ENCODE results near the gene C1QTNF1. TPM values are rescaled to one million over a fixed set of nuclear protein-coding genes. Genes with fewer than 3 reads are reported as not detected.

C1QTNF1 gene
- total RNA-seq, 2 experiments from 2014 or later = 0.13 to 0.14 TPM

DNA sequence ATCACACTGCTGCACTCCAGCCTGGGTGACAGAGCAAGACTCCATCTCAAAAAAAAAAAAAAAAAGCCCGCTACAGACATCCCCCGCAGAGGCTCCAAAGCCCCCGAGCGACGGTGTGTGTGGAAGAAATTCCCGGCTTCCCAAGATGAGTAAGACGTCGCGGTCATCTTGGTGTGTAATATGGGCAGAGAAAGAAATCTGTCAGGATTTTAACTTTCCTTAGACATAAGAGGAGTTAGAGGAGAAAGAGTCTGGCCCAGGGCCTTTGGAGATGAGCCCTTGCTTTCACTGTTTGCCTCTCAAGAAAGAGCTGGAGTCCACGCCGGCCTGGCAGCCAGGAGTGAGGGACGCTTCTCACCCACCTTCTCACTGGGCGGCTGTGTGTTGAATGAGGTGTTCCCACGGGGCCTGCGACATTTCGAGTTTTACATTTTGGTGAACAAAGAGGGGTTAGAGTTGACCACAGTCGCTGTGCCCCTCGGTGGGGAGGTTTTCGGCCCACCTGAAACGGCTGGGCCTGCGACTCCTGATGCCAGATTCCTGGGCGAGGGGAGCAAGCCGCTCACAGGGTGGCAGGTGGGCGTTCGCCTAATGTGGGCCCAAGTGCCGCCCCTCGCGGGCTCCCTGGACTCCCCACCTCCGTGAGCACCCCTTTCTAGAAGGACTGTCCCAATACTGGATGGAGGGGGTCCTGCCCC is 17.9 kb downstream of the C1QTNF1 start:
- no peak overlapping the region for H3K27ac Mint-ChIP-seq
- POLR2A ChIA-PET = interaction anchor here (0.7 kb wide), 1 partner anchor 90 kb away, joined by 3 read pairs; no protein-coding TSS in a partner anchor
- DNase-seq (no peak), ATAC-seq (no peak)
- H3K4me1 Mint-ChIP-seq (ENCODE audit: low read depth) = no peaks in the 10 kb centered on the region
- peaks cover 6% of the 10 kb centered on the region for H3K27me3 Mint-ChIP-seq
- CTCF ChIA-PET = interaction anchor here (0.7 to 2.7 kb wide), 23 partner anchors 9 to 377 kb away, joined by 3 to 17 read pairs (median 4); no protein-coding TSS in a partner anchor
- intact Hi-C loops (cut with micrococcal nuclease) = loop anchor here (10.0 kb wide), 1 partner anchor 353 kb away; no protein-coding TSS in a partner anchor
- TF ChIP-seq CTCF (IDR thresholded peaks at IDR 0.05) = no peak
- H3K4me3 Mint-ChIP-seq = no peak overlapping the region
- no peaks in the 10 kb centered on the region for H3K9me3 Mint-ChIP-seq
- no peaks in the 10 kb centered on the region for H3K36me3 Mint-ChIP-seq (ENCODE audit: low read depth)

GRCh38 chr17:79042421-79043190 is 18.6 kb downstream of the C1QTNF1 start:
- CTCF ChIA-PET = interaction anchor here (0.7 to 2.7 kb wide), 23 partner anchors 9 to 378 kb away, joined by 3 to 17 read pairs (median 4); no protein-coding TSS in a partner anchor
- TF ChIP-seq CTCF (IDR thresholded peaks at IDR 0.05) = peak; percentile 80
- intact Hi-C loops (cut with micrococcal nuclease) = loop anchor here (10.0 kb wide), 1 partner anchor 352 kb away; no protein-coding TSS in a partner anchor
- Mint-ChIP-seq H3K4me1 (ENCODE audit: low read depth) (no peaks in the 10 kb centered on the region), H3K36me3 (ENCODE audit: low read depth) (no peaks in the 10 kb centered on the region), H3K27ac (no peak overlapping the region), H3K9me3 (no peaks in the 10 kb centered on the region), H3K4me3 (no peak overlapping the region), H3K27me3 (peaks cover 6% of the 10 kb centered on the region)
- POLR2A ChIA-PET = interaction anchor here (0.7 kb wide), 1 partner anchor 90 kb away, joined by 3 read pairs; no protein-coding TSS in a partner anchor
- peak; percentile 85 for DNase-seq
- ATAC-seq = peak; percentile 68

DNA sequence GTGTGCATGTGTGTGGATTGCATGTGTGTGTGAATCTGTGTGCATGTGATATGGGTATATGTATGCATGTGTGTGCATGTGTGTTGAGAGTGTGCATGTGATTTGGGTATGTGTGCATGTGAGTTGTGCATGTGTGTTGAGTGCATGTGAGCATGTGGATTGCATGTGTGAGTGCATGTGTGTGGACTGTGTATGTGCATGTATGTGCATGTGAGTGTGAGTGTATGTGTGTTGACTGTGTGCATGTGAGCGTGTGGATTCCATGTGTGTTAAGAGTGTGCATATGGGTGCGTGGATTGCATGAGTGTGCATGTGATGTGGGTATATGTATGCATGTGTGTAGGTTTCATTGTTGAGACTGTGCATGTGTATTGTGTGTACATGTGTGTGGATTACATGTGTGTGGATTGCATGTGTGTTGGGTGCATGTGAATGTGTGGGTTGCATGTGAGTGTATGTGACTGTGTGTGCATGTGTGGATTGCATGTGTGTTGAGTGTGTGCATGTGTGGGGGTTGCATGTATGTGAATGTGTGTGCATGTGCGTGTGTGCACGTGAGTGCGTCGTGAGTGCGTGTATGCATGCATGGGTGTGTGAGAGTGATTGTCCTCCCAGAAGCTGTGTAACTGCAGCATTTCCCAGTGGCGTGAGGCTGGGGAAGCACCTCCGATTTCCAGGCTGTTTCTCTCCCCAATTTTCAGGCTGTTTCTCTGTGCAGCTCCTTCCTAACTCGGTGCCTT is 19.4 kb downstream of the C1QTNF1 start:
- H3K9me3 Mint-ChIP-seq = no peaks in the 10 kb centered on the region

DNA sequence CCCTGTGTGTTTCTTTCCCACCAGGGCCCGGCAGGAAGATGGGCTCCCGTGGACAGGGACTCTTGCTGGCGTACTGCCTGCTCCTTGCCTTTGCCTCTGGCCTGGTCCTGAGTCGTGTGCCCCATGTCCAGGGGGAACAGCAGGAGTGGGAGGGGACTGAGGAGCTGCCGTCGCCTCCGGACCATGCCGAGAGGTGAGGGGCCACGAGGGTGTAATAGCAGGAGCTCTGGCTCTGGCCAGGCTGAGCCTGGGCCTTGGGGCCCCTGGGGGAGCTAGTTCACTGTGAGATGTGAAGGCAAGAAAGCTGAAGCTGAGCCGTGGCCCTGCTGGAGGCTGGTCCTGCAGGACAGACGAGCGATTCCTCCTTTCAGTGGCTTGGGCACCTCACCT is 20.0 kb downstream of the C1QTNF1 start:
- Mint-ChIP-seq H3K4me1 (ENCODE audit: low read depth) (no peaks in the 10 kb centered on the region), H3K4me3 (no peak overlapping the region), H3K27me3 (peaks cover 6% of the 10 kb centered on the region), H3K36me3 (ENCODE audit: low read depth) (no peaks in the 10 kb centered on the region), H3K9me3 (no peaks in the 10 kb centered on the region), H3K27ac (no peak overlapping the region)
- no peak for TF ChIP-seq CTCF (IDR thresholded peaks at IDR 0.05)
- ChIA-PET POLR2A (interaction anchor here (0.6 kb wide), 1 partner anchor 403 kb away, joined by 3 read pairs; no protein-coding TSS in a partner anchor), CTCF (interaction anchor here (0.8 to 3.2 kb wide), 9 partner anchors 10 to 350 kb away, joined by 3 to 35 read pairs (median 6); partner anchors contain the start of gene ENGASE)
- no peak for ATAC-seq
- DNase-seq = no peak
- intact Hi-C loops (cut with micrococcal nuclease) = loop anchor here (10.0 kb wide), 1 partner anchor 351 kb away; no protein-coding TSS in a partner anchor

More for the DNA sequence above, 19.4 kb downstream of the C1QTNF1 start:
- intact Hi-C loops (cut with micrococcal nuclease) = loop anchor here (10.0 kb wide), 1 partner anchor 351 kb away; no protein-coding TSS in a partner anchor
- ChIA-PET CTCF (interaction anchor here (1.4 to 3.2 kb wide), 4 partner anchors 9 to 57 kb away, joined by 3 to 35 read pairs (median 14); partner anchors contain the start of gene ENGASE), POLR2A (interaction anchor here (0.6 kb wide), 1 partner anchor 404 kb away, joined by 3 read pairs; no protein-coding TSS in a partner anchor)
- H3K27me3 Mint-ChIP-seq = peaks cover 6% of the 10 kb centered on the region
- H3K27ac Mint-ChIP-seq = no peak overlapping the region
- H3K36me3 Mint-ChIP-seq (ENCODE audit: low read depth) = no peaks in the 10 kb centered on the region
- ATAC-seq (no peak), DNase-seq (no peak)
- no peaks in the 10 kb centered on the region for H3K4me1 Mint-ChIP-seq (ENCODE audit: low read depth)
- no peak for TF ChIP-seq CTCF (IDR thresholded peaks at IDR 0.05)
- no peak overlapping the region for H3K4me3 Mint-ChIP-seq

All from activated CD8-positive, alpha-beta T cell treated with anti-CD3 and anti-CD28 coated beads for 36 hours (primary cell).